PC-9 (cell line): Measurements from ENCODE around the gene PLAC8.

Source experiments
- CTCF ChIP-seq: fragments of 200-600 bp; sonication (generic); conservative IDR thresholded peaks from 2 replicates; pipeline ENCODE4 v1.6.1; 2017; ENCODE audit warnings: mixed run types, antibody characterized with exemption, mild to moderate bottlenecking, moderate library complexity
- EZH2 ChIP-seq: fragments of 200-600 bp; sonication (generic); IDR thresholded peaks from 2 replicates; pipeline ENCODE4 v1.8.0; 2017; ENCODE audit warnings: antibody characterized with exemption, low read depth

DNA sequence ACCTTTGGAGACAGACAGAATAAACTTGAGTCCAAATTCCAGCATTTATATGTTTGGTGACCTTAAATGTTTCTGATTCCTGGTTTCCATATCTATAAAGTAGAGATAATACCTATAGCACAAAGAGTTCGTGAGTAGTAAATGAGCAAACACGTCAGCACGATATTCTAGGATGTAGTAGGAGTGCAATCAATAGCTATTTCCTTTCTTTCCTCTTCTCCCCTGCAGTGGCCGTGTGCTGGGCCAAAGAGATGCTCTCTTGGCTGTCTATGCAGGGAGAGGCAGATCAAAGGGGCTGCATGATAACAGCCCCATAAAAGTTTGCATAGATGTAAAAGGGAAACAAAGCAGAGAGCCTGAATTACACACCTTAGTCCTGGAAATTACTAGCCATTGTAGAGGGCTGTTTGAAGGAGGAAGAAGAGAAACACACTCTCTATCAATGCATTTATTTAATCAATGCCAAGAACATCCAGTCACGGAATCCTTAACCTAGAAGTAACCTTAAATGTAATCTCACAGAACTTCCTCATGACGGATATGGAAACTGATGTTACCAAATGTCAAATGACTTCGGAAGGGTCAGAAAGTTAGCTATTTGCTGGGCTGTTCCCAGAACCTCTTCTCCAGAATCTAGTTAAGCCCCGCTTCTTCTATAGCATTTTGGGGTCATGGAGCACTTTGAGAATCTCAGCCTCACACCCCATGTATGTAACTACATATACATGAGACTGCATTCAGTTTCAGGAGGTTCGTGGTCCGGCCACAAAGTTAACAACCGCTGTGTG, 35.5 kb upstream of the PLAC8 start:
- TF ChIP-seq CTCF, result no peak
- TF ChIP-seq EZH2, result no peak
